ENCODE data around the gene RECQL. TPM values are rescaled to one million over a fixed set of nuclear protein-coding genes. Genes with fewer than 3 reads are reported as not detected.
A peak's percentile ranks its signal among the peaks of the same experiment; 100 is the strongest.

Gene RECQL
- total and polyA plus RNA-seq, 9 of the 15 experiments (the other 6 are each of a cell fraction or from before 2014, with no cell fraction given), result 22.2 to 44.7 (median 28.5) TPM

- no peak for TF ChIP-seq ZNF41 (CRISPR knock-in tag; conservative IDR thresholded peaks at IDR 0.05)
- no peak for TF ChIP-seq SMC3 (conservative IDR thresholded peaks at IDR 0.05; ENCODE audit: insufficient read depth, low read depth, low read length)
- peak; percentile 65 for TF ChIP-seq CREB1 (IDR thresholded peaks at IDR 0.05)
- TF ChIP-seq CREB1 (CRISPR knock-in tag; IDR thresholded peaks at IDR 0.05), result peak; percentile 77
- TF ChIP-seq POLR2A (conservative IDR thresholded peaks at IDR 0.05), result peak; percentile 79
- TF ChIP-seq DEAF1 (CRISPR knock-in tag; IDR thresholded peaks at IDR 0.05), result no peak
- TF ChIP-seq NFE2L1 (tag; IDR thresholded peaks at IDR 0.05; ENCODE audit: borderline replicate concordance, low read depth), result no peak
- TF ChIP-seq JUND (IDR thresholded peaks at IDR 0.05; ENCODE audit: borderline replicate concordance, low read depth, low read length), result 0 out of 2 replicates have a peak, but pooled peaks have one; percentile 31
- TF ChIP-seq JUND (tag; IDR thresholded peaks at IDR 0.05; ENCODE audit: borderline replicate concordance, low read depth, low read length), result no peak; the same call in 2 of the 3 replicates
- TF ChIP-seq MTA3 (IDR thresholded peaks at IDR 0.05; ENCODE audit: borderline replicate concordance), result peak; percentile 58; the same call in 1 of the 2 replicates
- peak; percentile 99 for TF ChIP-seq MNT (conservative IDR thresholded peaks at IDR 0.05)
- peak; percentile 24 for TF ChIP-seq HNRNPLL (IDR thresholded peaks at IDR 0.05; ENCODE audit: low read depth, low read length, poor library complexity, severe bottlenecking)
- TF ChIP-seq MEF2D (tag; conservative IDR thresholded peaks at IDR 0.05; ENCODE audit: low read depth), result no peak
- peak; percentile 55; the same call in 1 of the 2 replicates for TF ChIP-seq CTBP1 (IDR thresholded peaks at IDR 0.05; ENCODE audit: borderline replicate concordance)
- 0 out of 2 replicates have a peak, but pooled peaks have one; percentile 12 for TF ChIP-seq ESRRA (IDR thresholded peaks at IDR 0.05; ENCODE audit: borderline replicate concordance, low read depth)
- no peak for TF ChIP-seq BDP1 (IDR thresholded peaks at IDR 0.05; ENCODE audit: insufficient read depth, insufficient read length)
- no peak for TF ChIP-seq TOE1 (IDR thresholded peaks at IDR 0.05; ENCODE audit: borderline replicate concordance)
- no peak for TF ChIP-seq TOE1 (CRISPR knock-in tag; IDR thresholded peaks at IDR 0.05; ENCODE audit: borderline replicate concordance, low read depth)
- 0 out of 2 replicates have a peak, but pooled peaks have one; percentile 69 for TF ChIP-seq SRSF3 (IDR thresholded peaks at IDR 0.05; ENCODE audit: insufficient read depth, low read length)
- no peak for TF ChIP-seq SRF (CRISPR knock-in tag; IDR thresholded peaks at IDR 0.05)
- no peak for TF ChIP-seq ZBTB8A (IDR thresholded peaks at IDR 0.05; ENCODE audit: partially characterized antibody)
- no peak for TF ChIP-seq ZNF311 (CRISPR knock-in tag; IDR thresholded peaks at IDR 0.05)
- TF ChIP-seq NKRF (IDR thresholded peaks at IDR 0.05; ENCODE audit: borderline replicate concordance), result peak; percentile 89
Observed at GRCh38 chr12:21501258-21502163, at the start of gene RECQL, which contains the start of gene GOLT1B (continued).
